ENCODE measurements around the gene CSRNP3.

Gene CSRNP3

GRCh38 chr2:165572151-165572550, 102.7 kb downstream of the CSRNP3 start:
- Histone ChIP-seq H3K9me3 (ENCODE audit: insufficient read depth, low read depth, low read length) (no peaks in the 10 kb centered on the region), H2AFZ (ENCODE audit: low read length) (peak overlapping the region; percentile 71; the same call in 1 of the 2 replicates), H3K9ac (ENCODE audit: low read depth, low read length, poor library complexity, severe bottlenecking) (no peak overlapping the region), H4K20me1 (ENCODE audit: insufficient read depth, low read length, poor library complexity, severe bottlenecking) (no peaks in the 10 kb centered on the region), H3K4me2 (ENCODE audit: low read depth, low read length, poor library complexity, severe bottlenecking) (no peak overlapping the region), H3K79me2 (ENCODE audit: insufficient read depth, low read length) (no peaks in the 10 kb centered on the region), H3K36me3 (ENCODE audit: insufficient read depth, low read length) (no peaks in the 10 kb centered on the region), H3K4me3 (ENCODE audit: low read length, poor library complexity, severe bottlenecking) (no peak overlapping the region), H3F3A (ENCODE audit: low read depth) (no peaks in the 10 kb centered on the region), H3K4me1 (ENCODE audit: insufficient read depth, low read length, poor library complexity, severe bottlenecking) (peaks cover 6% of the 10 kb centered on the region), H3K9me2 (replicated peaks; ENCODE audit: low read depth, low read length) (no peaks in the 10 kb centered on the region), H3K27me3 (ENCODE audit: insufficient read depth, low read length, poor library complexity, severe bottlenecking) (no peaks in the 10 kb centered on the region)
- TF ChIP-seq EZH2phosphoT487 (IDR thresholded peaks at IDR 0.05; ENCODE audit: borderline replicate concordance) = no peak
- no peak for TF ChIP-seq CTCF (conservative IDR thresholded peaks at IDR 0.05; ENCODE audit: low read length)

GRCh38 chr2:165573534-165574461, 104.3 kb downstream of the CSRNP3 start:
- no peaks in the 10 kb centered on the region for H3K36me3 ChIP-seq (ENCODE audit: insufficient read depth, low read length)
- peaks cover 6% of the 10 kb centered on the region for H3K4me1 ChIP-seq (ENCODE audit: insufficient read depth, low read length, poor library complexity, severe bottlenecking)
- H3K9ac ChIP-seq (ENCODE audit: low read depth, low read length, poor library complexity, severe bottlenecking) = no peak overlapping the region
- no peak for TF ChIP-seq EZH2phosphoT487 (IDR thresholded peaks at IDR 0.05; ENCODE audit: borderline replicate concordance)
- no peak for TF ChIP-seq CTCF (conservative IDR thresholded peaks at IDR 0.05; ENCODE audit: low read length)
- no peaks in the 10 kb centered on the region for H3K9me2 ChIP-seq (replicated peaks; ENCODE audit: low read depth, low read length)
- no peak overlapping the region for H2AFZ ChIP-seq (ENCODE audit: low read length)
- no peaks in the 10 kb centered on the region for H3K9me3 ChIP-seq (ENCODE audit: insufficient read depth, low read depth, low read length)
- H3K27me3 ChIP-seq (ENCODE audit: insufficient read depth, low read length, poor library complexity, severe bottlenecking) = no peaks in the 10 kb centered on the region
- no peaks in the 10 kb centered on the region for H3K79me2 ChIP-seq (ENCODE audit: insufficient read depth, low read length)
- no peak overlapping the region for H3K4me3 ChIP-seq (ENCODE audit: low read length, poor library complexity, severe bottlenecking)
- H4K20me1 ChIP-seq (ENCODE audit: insufficient read depth, low read length, poor library complexity, severe bottlenecking) = no peaks in the 10 kb centered on the region
- H3K4me2 ChIP-seq (ENCODE audit: low read depth, low read length, poor library complexity, severe bottlenecking) = no peak overlapping the region
- H3F3A ChIP-seq (ENCODE audit: low read depth) = no peaks in the 10 kb centered on the region

- H3F3A ChIP-seq (ENCODE audit: low read depth) = no peaks in the 10 kb centered on the region
- no peaks in the 10 kb centered on the region for H3K9me2 ChIP-seq (replicated peaks; ENCODE audit: low read depth, low read length)
- H3K9me3 ChIP-seq (ENCODE audit: insufficient read depth, low read depth, low read length) = no peaks in the 10 kb centered on the region
- no peak for TF ChIP-seq EZH2phosphoT487 (IDR thresholded peaks at IDR 0.05; ENCODE audit: borderline replicate concordance)
- no peak for TF ChIP-seq CTCF (conservative IDR thresholded peaks at IDR 0.05; ENCODE audit: low read length)
- H3K27me3 ChIP-seq (ENCODE audit: insufficient read depth, low read length, poor library complexity, severe bottlenecking) = no peaks in the 10 kb centered on the region
- H2AFZ ChIP-seq (ENCODE audit: low read length) = no peak overlapping the region
- H3K36me3 ChIP-seq (ENCODE audit: insufficient read depth, low read length) = no peaks in the 10 kb centered on the region
- peaks cover 6% of the 10 kb centered on the region for H3K4me1 ChIP-seq (ENCODE audit: insufficient read depth, low read length, poor library complexity, severe bottlenecking)
- no peak overlapping the region for H3K9ac ChIP-seq (ENCODE audit: low read depth, low read length, poor library complexity, severe bottlenecking)
- no peaks in the 10 kb centered on the region for H3K79me2 ChIP-seq (ENCODE audit: insufficient read depth, low read length)
- no peaks in the 10 kb centered on the region for H4K20me1 ChIP-seq (ENCODE audit: insufficient read depth, low read length, poor library complexity, severe bottlenecking)
- H3K4me3 ChIP-seq (ENCODE audit: low read length, poor library complexity, severe bottlenecking) = no peak overlapping the region
- H3K4me2 ChIP-seq (ENCODE audit: low read depth, low read length, poor library complexity, severe bottlenecking) = no peak overlapping the region
Observed at GRCh38 chr2:165575044-165575615, 105.6 kb downstream of the CSRNP3 start.

All from Loucy (cell line).